NK-92 (cell line): ENCODE data around the gene GRM4.

Experiments
- DNase-seq: peaks from one replicate; lab custom pipeline; 2025; ENCODE audit not compliant: unreplicated experiment; lab: John Stamatoyannopoulos, UW

GRM4 gene

DNA sequence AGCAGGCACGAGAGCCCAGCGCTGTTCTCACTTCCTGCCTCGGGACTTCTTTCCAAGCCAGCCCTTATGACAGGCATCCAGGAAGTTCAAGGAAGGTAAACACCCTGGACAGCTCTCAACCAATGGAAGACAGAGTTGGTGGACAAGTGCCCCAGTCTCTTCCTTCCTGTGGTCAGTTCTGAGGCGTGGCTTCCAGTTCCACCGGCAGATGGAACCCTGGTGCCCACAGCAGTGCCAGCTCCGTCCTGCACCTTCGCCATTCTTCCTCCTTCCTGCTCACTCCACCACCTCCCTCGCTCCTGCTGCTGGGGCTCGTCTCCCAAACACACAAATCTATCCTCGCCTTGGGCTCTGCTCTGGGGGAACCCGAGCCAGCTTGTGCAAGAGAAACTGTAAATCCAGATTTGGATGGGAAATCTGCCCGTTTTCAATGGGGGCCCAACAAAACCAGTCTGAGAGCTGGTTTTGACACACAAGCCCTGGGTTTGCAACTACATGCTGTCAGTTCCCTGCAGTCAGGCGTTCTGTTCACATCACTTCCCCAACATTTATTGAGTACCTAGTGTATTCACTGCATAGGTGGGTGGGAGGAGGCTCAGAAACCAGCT, 162.7 kb downstream of the GRM4 start:
- no peak for DNase-seq

DNA sequence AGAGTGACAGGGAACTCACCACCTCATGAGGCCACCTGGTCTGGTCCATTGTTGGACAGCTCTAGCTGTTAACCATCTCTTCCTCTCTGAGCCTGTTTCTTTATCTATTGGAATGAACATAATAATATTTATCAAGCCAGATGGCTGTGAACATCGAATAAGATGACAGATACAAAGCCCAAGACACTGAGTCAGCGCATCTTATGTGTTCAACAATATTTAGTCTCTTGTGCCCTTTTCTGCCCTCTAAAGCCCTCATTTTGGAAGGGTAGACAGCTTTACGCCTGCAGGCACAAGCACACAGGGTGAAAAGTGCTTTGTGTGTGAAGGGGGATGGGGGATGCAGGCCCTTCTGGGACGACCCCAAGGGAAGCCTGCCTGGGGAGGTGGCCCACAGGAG, 164.0 kb downstream of the GRM4 start:
- DNase-seq: no peak

DNA sequence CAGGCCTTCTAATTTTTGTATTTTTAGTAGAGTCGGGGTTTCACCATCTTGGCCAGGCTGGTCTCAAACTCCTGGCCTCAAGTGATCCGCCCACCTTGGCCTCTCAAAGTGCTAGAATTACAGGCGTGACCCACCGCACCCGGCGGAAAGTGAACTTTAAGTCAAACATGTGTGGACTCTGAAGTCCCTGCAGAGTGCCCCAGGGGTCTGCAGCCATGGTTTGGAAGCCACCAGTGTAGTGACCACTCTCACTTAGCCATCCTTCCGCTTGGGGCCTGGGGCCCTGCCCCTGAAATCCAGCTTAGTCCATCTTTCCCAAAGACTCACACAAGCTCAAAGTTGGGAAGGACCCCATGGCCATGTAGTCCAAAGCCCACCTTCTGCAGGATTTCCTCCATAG, 164.5 kb downstream of the GRM4 start:
- no peak for DNase-seq

DNA sequence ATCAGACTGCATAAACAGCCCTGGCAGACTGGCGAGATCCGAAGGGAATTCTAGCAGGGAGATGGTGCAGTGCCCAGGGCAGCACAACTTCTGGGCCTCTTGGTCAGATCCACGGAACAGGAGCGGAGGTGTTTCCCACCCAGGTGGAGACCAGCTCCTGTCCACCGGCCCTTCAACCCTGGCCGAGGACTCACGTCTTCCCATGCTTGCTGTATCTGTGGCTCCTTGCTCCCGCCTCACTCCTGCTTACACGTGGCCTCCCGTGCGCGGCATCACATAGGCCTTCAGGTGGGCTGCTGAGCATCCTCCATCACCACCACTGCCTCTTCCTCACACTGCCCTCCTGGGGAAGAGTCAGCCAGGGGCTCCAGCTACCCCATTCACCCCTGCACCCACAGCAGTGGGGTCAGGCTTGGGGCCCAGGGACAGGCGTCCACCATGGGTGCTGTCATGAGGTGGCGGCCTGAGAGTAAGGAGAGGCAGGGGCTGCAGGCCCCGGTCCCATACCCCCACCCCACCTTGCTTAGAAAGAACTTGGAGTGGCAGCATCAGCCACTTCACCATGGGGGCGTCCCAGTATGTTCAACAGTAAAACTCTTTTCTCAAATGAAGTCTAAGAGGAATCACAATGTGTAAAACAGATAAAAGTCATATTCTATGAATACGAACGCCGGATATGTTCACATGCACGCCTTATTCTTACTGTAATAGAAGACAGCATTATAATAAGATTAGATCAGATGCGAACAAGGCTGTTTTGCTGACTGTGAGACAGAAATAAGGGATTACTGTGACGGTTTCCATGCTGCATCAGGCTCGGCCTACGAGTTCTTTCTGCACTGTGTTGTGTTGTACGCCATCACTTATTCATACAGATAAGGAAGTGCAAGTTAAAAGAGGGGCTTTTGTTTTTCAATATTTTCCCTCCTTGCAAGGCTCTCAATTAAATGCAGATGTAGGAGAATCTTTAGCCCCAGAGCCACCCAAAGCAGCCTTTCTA, 165.4 kb downstream of the GRM4 start:
- no peak for DNase-seq

DNA sequence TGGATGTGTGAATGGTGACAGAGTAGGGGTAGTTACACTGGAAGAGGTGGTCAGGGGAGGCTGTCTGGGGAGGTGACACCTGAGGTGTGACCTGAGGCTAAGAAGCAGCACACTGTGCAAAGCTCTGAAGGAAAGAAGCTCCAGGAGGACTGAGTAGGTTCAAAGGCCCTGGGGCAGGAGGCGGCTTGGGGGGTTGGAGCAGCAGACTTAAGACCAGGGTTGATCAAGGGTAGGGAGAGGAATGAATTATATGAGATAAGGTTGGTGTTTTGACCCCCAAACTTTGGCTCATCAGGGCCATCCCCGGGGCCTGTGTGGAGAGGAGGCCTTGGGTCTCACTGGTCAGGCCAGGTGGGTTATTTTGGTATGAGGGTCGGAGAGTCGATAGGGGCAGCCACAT, 166.1 kb downstream of the GRM4 start:
- no peak for DNase-seq

DNA sequence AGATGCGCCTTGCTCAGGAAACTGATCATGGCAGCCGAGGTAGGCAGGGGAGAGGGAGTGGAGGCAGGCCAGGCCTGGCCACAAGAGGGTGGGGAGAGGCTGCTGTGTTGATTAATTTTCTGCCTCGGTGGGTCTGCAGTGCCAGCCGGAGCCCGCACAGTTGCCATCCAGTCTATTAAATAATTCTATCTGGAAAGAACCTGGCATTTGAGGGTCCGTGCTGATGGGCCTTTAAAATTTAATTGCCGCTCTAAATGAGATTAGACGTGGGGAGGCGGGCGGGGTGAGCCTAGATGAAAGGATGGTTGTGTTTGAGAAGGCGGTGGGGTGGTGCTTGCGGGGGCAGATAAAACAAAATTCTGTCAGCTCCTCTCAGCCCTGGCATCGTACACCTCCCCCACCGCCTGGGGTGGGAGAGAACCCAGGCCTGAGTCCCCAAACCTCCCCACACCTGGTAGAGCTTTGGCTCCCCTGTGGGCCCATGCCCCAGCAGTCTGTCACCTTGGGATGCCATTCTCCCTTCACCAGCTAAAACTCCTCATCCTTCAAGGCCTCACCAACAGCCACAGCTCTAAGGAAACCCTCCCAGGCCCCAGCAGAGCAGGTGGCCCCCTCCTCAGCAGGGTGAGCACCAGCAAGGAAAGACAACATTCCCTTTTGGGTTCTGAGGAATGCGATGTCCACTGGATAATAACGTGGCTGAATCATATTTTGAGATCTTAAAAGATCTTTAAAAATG, 167.3 kb downstream of the GRM4 start:
- DNase-seq: no peak

DNA sequence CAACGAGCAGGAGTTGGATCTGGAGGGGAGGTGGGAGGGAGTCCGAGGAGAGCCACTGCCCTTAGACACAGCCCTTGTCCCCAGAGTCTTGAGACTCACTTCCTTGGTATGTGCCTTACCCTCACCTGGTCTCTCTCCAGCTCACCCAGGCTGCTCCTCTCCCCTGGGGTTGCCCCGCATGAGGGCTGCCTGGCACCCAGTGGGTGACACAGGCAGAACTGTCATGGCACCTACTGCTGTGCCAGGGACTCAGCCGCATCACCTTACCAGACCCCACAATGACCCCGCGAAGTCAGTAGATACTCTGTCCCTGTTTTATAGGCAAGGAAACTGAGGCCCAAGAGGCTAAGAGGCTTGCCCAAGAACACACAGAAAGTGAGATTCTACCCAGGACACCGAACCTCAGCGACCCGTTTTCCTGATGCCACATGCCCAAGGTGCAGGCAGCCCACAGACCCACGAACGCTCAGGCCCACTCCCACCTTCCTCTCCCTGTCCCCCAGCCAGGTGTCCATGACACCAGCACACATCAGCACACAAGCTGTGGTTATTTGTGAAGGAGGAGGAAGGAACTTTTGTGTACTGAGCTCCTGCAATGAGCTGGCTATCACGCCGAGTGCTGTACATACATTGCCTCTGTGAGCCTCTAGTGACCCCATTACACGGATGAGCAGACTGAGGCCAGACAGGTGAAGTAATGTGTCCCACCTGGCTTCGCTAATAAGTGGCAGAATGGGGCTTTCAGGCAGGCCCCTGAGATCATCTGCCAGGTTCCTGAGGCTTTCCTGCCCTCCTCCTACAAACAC, 168.1 kb downstream of the GRM4 start:
- no peak for DNase-seq

DNA sequence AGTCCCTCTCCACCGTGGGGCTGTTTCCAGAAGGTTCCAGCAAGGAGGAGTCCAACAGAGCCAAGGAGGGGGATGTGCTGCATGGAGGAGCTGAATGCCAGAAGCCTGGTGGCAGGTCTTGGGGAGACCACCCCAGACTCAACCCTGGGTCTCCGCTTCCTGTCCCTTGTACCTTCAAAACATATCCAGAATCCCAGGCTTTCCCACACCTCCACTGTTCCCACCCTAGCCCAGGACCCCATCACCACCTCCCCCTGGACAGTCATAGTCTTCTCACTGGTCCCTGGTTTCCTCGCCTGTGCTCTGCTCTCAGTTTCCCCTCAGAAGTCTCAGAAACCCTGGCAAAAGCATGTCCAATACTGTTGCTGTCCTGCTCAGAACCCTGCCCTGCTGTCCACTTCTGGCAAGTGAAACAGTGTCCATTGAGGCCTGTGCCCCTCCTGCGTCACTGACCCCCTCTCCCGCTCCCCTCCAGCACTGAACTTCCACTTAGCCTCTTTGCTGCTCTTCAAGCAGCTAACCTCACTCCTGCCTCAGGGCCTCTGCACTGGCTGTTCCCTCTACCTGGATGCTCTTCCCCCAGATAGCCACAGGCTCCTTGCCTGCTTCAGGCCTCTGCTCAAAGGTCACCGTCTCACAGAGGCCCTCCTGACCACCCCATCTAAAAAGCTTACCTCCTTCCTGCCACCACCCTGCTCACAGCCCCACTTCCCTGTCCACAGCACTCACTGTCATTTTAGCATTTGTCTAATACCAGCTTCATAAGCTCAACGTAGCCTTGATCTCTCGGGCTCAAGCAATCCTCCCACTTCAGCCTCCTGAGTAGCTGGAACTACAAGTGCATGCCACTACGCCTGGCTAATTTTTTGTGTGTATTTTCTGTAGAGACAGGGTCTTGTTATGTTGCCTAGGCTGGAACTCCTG, 169.2 kb downstream of the GRM4 start:
- no peak for DNase-seq

DNA sequence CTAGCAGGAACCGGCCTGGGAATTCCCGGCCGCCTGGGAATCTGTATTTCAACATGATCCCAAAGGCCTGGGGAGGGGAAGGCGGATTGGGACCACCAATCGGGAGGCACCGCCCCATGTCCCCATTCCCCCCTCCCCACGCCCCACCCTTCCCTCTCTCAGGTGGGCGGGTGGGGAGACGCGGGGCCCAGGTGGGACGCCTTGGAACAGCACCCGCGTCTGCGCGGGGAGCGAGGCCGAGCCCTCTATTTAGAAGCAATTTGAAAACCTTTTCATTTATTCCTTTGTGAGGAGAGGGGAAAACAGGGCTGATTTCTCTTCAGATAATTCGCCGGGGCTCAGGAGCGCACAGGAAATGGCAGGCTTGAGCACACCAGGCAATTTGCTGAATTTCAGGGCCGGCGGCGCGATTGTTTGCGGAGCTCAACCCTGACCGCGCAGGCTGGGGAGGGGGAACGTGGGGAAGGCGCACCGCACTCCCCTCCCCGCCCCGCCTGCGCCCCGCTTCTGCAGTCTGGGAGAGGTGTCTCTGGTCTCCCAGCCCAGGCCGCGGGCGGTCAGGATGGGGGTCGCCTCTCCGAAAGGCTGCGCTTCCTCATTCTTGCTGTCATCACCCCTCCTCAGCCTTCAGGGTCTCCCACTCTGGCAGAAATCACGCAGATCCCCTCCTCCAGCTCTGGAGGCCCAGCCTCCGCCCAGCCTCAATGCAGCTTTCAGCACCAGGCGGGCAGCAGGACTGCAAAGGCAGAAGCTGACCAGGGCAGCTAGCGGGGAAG, 170.0 kb downstream of the GRM4 start:
- DNase-seq: no peak

DNA sequence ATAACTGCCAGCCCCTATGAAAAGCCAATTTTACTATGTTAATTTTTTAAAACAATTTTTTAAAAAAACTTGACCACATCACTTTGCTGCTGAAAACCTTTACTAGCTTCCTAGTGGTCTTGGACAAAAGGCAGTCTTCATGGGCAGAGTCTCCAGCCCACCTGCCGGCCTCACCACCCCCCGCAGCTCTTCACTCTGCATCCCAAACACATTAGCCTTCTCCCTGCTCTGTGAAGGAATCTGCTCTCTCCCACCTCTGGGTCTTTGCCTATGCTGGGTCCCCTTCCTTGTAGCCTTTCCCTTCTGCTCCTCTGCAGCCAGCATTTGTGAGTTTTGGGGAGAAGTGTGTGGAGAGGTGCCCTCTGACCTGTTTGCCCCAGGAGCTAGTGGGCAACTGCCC, 171.4 kb downstream of the GRM4 start:
- no peak for DNase-seq

DNA sequence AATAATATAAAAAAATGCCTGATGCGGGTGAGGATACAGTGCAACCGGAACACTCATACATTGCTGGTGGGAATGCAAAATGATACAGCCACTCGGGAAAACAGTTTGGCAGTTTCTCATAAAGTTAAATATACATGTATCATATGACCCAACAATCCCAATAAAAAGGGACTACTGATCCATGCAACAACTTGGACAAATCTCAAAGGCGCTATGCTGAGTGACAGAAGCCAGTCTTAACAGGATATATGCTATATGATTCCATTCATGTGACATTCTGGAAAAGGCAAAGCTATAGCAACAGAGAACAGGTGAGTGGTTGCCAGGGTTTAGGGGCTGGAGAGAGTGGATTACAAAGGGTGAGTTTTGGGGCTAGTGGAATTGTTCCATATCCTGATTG, 171.9 kb downstream of the GRM4 start:
- DNase-seq: no peak

DNA sequence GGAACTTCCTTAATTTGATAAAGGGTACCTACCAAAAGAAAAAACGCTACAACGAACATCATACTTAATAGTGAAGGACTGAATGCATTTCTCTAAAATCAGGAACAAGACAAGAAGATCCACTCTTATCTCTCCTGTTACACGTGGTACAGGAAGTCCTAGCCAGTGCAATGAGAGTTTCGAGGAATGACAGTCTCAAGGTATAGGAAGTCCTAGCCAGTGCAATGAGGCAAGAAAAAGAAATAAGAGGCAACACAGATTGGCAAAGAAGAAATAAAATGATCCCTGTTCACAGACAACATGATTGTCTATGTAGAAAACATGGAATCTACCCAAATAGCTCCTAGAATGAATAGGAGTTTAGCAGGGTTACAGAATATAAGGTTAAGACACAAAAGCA, 174.3 kb downstream of the GRM4 start:
- no peak for DNase-seq
